Gastrocnemius medialis (tissue), 4 donors: Measurements from ENCODE around the gene DMAC2L.
A peak's percentile ranks its signal among the peaks of the same experiment; 100 is the strongest.

Source experiments
- POLR2A ChIP-seq, 2 donors: fragments of 450-650 bp; IDR thresholded peaks; one replicate each; pipeline ENCODE4 v1.6.1; 2017; ENCODE audit warnings: antibody characterized with exemption in 2 of 2, mild to moderate bottlenecking in 2 of 2, moderate library complexity in 2 of 2
- TF ChIP-seq, protein P1 (sequence below), 5 experiments: fragments of 450-650 bp in 3 of 5; fragments of 200-600 bp in 2 of 5; sonication (generic) in 2 of 5; IDR thresholded peaks in 4 of 5; conservative IDR thresholded peaks in 1 of 5; 1 replicate in 4 of 5; 2 replicates in 1 of 5; pipeline ENCODE4 v1.5.1; 2016 to 2019; ENCODE audit warnings: antibody characterized with exemption in 5 of 5, mild to moderate bottlenecking in 3 of 5, moderate library complexity in 3 of 5

DNA sequence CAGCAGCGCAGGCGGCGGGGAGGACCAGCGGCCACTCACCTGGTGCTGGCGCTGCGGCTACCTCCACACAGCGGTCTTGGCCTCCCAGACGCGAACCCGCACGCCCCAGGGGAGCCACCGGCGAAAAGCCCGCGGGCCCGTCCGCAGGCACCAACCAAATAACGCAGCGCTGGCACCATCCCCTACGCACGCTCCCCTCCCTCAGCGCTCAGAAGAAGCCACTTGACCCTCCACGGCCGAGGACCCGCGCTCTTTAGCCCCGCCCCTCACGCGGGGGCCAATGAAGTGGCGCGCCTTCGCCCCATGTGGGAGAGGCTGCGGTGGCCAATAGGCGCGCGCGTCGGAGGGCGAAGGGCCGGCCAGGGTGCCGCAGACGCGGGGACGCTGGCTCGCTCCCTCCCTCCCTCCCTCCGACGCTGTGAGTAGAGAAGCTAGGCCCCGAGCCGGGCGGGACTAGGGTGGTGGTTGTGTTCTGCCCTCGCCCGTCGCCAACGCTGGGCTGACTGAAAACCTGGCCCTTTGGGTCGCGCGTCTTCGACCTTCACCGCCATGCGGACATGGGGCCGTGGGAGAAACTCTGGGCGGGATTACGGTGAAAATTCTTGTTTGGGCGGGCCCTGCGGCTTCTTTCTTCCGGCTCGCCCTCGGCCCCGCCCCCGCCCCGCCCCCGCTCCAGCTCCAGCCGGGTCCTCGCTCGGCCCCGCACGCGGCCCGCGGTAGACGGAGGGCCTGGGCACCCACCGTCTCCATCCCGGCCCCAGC lies at the start of gene DMAC2L, which contains the start of gene L2HGDH:
- TF ChIP-seq, protein P1, sequence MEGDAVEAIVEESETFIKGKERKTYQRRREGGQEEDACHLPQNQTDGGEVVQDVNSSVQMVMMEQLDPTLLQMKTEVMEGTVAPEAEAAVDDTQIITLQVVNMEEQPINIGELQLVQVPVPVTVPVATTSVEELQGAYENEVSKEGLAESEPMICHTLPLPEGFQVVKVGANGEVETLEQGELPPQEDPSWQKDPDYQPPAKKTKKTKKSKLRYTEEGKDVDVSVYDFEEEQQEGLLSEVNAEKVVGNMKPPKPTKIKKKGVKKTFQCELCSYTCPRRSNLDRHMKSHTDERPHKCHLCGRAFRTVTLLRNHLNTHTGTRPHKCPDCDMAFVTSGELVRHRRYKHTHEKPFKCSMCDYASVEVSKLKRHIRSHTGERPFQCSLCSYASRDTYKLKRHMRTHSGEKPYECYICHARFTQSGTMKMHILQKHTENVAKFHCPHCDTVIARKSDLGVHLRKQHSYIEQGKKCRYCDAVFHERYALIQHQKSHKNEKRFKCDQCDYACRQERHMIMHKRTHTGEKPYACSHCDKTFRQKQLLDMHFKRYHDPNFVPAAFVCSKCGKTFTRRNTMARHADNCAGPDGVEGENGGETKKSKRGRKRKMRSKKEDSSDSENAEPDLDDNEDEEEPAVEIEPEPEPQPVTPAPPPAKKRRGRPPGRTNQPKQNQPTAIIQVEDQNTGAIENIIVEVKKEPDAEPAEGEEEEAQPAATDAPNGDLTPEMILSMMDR (IDR thresholded peaks at IDR 0.05 in 4 of 5, conservative IDR thresholded peaks at IDR 0.05 in 1 of 5) = peak; percentile 10 to 78 (median 56)
- peak; percentile 79 to 83 for TF ChIP-seq POLR2A (IDR thresholded peaks at IDR 0.05)
